Measurements from ENCODE around the gene GCSAM. TPM values are rescaled to one million over a fixed set of nuclear protein-coding genes. Genes with fewer than 3 reads are reported as not detected.

The GCSAM gene
- total and polyA plus RNA-seq, 8 donors = 0.20 to 2.7 (median 2.1) TPM

DNA sequence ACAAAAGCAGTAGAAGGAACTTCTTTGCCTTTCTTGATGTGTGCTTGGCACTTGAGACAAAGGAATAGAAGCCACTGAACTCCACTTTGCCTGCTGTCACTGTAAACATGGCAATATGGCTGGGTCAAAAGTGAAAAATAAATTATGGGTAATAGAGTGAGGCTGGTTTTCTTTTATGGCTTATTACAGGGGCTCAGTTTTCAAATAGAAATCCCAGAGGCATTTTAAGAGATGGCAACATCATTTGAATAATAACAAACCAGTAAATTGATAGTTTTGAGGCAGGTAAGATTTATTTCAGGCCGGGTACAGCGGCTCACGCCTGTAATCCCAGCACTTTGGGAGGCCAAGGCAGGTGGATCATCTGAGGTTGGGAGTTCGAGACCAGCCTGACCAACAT lies 44.1 kb downstream of the GCSAM start:
- Histone ChIP-seq H3K27ac (no peak overlapping the region), H3K4me1 (peaks cover 22 to 26% of the 10 kb centered on the region in 2 donors), H3K4me3 (no peak overlapping the region), H3K9me3 (no peaks in the 10 kb centered on the region), H3K27me3 (peaks cover 4 to 54% of the 10 kb centered on the region in 2 donors), H3K36me3 (no peaks in the 10 kb centered on the region)
- ATAC-seq (no peak), DNase-seq (no peak)
- TF ChIP-seq, protein P1, sequence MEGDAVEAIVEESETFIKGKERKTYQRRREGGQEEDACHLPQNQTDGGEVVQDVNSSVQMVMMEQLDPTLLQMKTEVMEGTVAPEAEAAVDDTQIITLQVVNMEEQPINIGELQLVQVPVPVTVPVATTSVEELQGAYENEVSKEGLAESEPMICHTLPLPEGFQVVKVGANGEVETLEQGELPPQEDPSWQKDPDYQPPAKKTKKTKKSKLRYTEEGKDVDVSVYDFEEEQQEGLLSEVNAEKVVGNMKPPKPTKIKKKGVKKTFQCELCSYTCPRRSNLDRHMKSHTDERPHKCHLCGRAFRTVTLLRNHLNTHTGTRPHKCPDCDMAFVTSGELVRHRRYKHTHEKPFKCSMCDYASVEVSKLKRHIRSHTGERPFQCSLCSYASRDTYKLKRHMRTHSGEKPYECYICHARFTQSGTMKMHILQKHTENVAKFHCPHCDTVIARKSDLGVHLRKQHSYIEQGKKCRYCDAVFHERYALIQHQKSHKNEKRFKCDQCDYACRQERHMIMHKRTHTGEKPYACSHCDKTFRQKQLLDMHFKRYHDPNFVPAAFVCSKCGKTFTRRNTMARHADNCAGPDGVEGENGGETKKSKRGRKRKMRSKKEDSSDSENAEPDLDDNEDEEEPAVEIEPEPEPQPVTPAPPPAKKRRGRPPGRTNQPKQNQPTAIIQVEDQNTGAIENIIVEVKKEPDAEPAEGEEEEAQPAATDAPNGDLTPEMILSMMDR (IDR thresholded peaks at IDR 0.05) = no peak
- intact Hi-C loops (cut with DNase I) = no loop called here

DNA sequence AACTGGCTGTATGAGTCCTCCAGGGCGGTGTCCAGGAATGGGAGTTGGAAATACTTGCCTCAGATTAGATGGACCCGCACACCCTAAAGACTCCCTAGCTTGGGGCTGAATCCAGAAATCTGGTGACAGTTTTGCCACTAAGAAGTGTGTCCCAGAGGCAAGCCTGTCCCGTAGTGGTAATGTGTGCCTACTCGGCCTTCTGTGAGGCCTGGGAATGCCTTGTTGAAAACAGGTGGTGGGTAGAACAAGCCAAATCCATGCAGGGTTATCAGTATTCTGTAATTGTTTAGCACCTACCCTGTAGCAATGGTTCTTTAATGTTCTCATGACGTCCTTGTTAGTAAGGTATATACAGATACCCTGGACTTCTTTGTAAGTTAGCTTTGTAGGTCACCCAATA lies 45.3 kb downstream of the GCSAM start:
- peaks cover 4 to 54% of the 10 kb centered on the region in 2 donors for H3K27me3 ChIP-seq
- peak overlapping the region; percentile 44 for H3K4me3 ChIP-seq
- DNase-seq (peak in 1 of 4 donors; percentile 2), ATAC-seq (no peak)
- no peaks in the 10 kb centered on the region for H3K9me3 ChIP-seq
- peaks cover 16 to 26% of the 10 kb centered on the region in 2 donors for H3K4me1 ChIP-seq
- no peak overlapping the region for H3K27ac ChIP-seq
- TF ChIP-seq, protein P1 (IDR thresholded peaks at IDR 0.05) = no peak
- H3K36me3 ChIP-seq = no peaks in the 10 kb centered on the region
- intact Hi-C loops (cut with DNase I) = no loop called here

DNA sequence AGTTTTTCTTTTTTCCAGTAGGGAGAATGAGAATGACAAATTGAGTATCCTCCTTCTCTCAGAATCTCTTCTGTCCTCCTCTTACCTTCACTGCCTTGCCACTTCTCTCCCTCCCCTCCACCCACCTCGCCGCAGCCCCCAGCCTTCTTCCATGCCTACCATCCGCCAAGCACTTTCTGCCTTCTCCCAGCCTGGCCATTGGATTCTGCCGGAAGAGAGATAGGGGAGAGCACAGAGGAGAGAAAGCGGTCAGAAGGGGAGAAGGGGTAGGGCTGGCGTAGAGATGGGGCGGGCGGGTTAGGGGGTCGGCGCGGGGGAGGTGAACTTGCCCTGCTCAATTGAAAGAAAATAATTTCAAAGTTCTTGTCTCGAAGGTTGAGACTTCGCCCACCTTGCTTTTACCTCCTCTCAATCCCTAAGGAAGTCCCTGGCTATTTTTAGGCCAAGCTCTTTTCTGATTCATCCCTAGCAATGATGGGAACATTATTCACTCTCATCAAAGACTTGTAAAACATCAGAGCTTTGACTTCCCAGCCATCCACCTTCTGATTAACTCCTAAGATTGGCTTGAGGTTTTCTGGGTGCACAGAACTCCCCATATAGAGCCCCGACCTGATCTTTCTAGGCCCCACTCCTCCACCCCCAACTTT lies 46.0 kb downstream of the GCSAM start:
- TF ChIP-seq, protein P1 (IDR thresholded peaks at IDR 0.05) = no peak
- Histone ChIP-seq H3K4me1 (peaks cover 9 to 26% of the 10 kb centered on the region in 2 donors), H3K36me3 (no peaks in the 10 kb centered on the region), H3K4me3 (peak overlapping the region; percentile 44), H3K9me3 (no peaks in the 10 kb centered on the region), H3K27me3 (peaks cover 4 to 54% of the 10 kb centered on the region in 2 donors), H3K27ac (peak overlapping the region; percentile 63 to 66)
- intact Hi-C loops (cut with DNase I) = no loop called here
- DNase-seq = no peak
- no peak for ATAC-seq

DNA sequence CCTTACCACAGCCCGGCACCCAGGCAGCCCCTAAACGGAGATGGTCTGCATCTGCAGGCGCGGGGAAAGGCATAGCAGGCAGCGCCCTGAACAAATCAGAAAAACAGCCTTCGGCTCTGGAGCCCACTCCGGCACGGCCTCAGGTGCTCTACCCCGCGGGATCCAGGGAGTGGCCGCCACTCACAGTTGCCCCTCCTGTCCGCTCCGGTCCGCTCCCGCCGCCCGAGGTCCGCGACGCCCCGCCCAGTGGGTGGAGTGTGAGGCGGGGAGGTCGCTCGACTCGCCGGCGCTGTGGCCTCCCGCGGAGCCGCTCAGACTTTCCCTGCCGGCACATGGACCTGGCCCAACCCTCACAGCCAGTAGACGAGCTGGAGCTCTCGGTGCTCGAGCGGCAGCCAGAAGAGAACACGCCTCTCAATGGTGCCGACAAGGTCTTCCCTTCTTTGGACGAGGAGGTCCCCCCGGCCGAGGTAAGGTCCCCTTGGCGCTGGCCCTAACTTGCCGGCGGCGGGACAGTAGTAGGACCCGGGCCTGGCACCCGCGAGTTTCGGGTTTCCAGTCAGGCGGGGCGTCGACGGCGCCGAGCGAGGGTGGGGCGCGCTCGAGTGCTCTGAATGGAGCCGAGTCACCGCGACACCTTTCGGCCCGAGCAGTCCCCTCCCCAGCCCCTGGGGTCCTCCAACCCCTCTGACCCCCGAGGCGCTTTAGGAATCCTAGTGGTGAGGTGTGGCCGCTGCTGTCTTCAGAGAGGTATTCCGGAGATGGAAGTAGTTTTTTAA lies 46.8 kb downstream of the GCSAM start, which contains the start of gene C3orf52:
C3orf52 (plus strand) TSS at position 314 of the 779 bp plus-strand sequence; CDS start at position 333, 19 bp downstream.
- DNase-seq = peak; percentile 64 to 95 (median 86)
- TF ChIP-seq, protein P1 (IDR thresholded peaks at IDR 0.05) = no peak
- peak within 1 kb of the TSS; percentile 63 to 66 for H3K27ac ChIP-seq
- intact Hi-C loops (cut with DNase I) = no loop called here
- H3K9me3 ChIP-seq = no peaks in the 10 kb centered on the region
- H3K4me1 ChIP-seq = peaks cover 7 to 26% of the 10 kb centered on the region in 2 donors
- no peaks in the 10 kb centered on the region for H3K36me3 ChIP-seq
- peak; percentile 94 for ATAC-seq
- H3K27me3 ChIP-seq = peaks cover 4 to 54% of the 10 kb centered on the region in 2 donors
- peak within 1 kb of the TSS; percentile 44 for H3K4me3 ChIP-seq

DNA sequence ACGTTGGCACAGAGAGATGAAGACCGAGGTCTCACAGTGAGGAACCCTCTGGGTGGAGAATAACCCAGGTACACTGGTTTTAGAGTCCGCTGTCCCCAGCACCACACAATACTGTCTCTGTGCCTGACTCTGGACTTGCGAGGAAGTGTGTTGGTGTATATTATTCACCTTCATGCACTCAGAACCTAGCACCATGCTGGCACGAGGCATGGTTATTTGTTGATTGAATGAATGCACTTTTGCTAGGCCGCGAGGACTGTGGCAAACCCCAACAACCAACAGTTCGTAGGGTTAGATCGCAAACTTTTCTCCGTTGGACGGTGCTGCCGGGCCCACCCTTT lies 47.3 kb downstream of the GCSAM start:
- ATAC-seq = peak; percentile 21
- H3K36me3 ChIP-seq = no peaks in the 10 kb centered on the region
- H3K27ac ChIP-seq = peak overlapping the region; percentile 63 to 66
- peaks cover 4 to 54% of the 10 kb centered on the region in 2 donors for H3K27me3 ChIP-seq
- TF ChIP-seq, protein P1 (IDR thresholded peaks at IDR 0.05) = no peak
- peaks cover 5 to 25% of the 10 kb centered on the region in 2 donors for H3K4me1 ChIP-seq
- intact Hi-C loops (cut with DNase I) = no loop called here
- peak overlapping the region; percentile 44 for H3K4me3 ChIP-seq
- H3K9me3 ChIP-seq = no peaks in the 10 kb centered on the region
- DNase-seq = no peak
